WTC11 (cell line): ENCODE measurements around the gene DNM3. TPM values are rescaled to one million over a fixed set of nuclear protein-coding genes. Genes with fewer than 3 reads are reported as not detected.

Experiments
- ATAC-seq: fragments of 200-7000 bp; cut with Tn5 transposase; 2 replicates; pipeline ENCODE4 v1.10.0; 2021; ENCODE audit warnings: mild to moderate bottlenecking, moderate library complexity
- CTCF ChIA-PET: fragments of 300-600 bp; sonication (Branson Sonifier 250); formaldehyde crosslinking; loops from one replicate; lab custom pipeline; 2021; ENCODE audit warnings: antibody characterized with exemption; lab: Charles Lee
- POLR2A ChIA-PET: fragments of 350-600 bp; sonication (Branson Sonifier 250); formaldehyde crosslinking; loops from one replicate; lab custom pipeline; 2021; ENCODE audit warnings: antibody characterized with exemption; lab: Charles Lee
- DNase-seq: peaks from one replicate; pipeline ENCODE4 v3.0.0; 2021; ENCODE audit warnings: low spot score
- H3K27ac Mint-ChIP-seq: 2 replicates; pipeline ENCODE4 v1.8.0; 2021; ENCODE audit warnings: mixed read lengths
- H3K27me3 Mint-ChIP-seq: 2 replicates; pipeline ENCODE4 v1.8.0; 2021; ENCODE audit warnings: low read depth, mild to moderate bottlenecking, moderate library complexity, mixed read lengths
- H3K36me3 Mint-ChIP-seq: 2 replicates; pipeline ENCODE4 v1.8.0; 2021; ENCODE audit warnings: mixed read lengths
- H3K4me1 Mint-ChIP-seq: 2 replicates; pipeline ENCODE4 v1.8.0; 2022; ENCODE audit warnings: mixed read lengths
- H3K4me3 Mint-ChIP-seq: 2 replicates; pipeline ENCODE4 v1.8.0; 2021; ENCODE audit warnings: mild to moderate bottlenecking, moderate library complexity, mixed read lengths
- H3K9me3 Mint-ChIP-seq: 2 replicates; pipeline ENCODE4 v1.8.0; 2021; ENCODE audit warnings: mixed read lengths
- CREM ChIP-seq: sonication (generic); formaldehyde crosslinking; IDR thresholded peaks from 2 replicates; pipeline ENCODE4 v1.8.1; 2022; ENCODE audit warnings: mild to moderate bottlenecking, missing genetic modification reagents, moderate library complexity
- ELF4 ChIP-seq: sonication (generic); formaldehyde crosslinking; IDR thresholded peaks from 2 replicates; pipeline ENCODE4 v1.8.1; 2022; ENCODE audit warnings: low read depth, mild to moderate bottlenecking, moderate library complexity, missing genetic modification reagents
- EMX1 ChIP-seq: fragments of 250-450 bp; sonication (Bioruptor Pico); IDR thresholded peaks from 2 replicates; pipeline ENCODE4 v1.8.0; 2021; ENCODE audit warnings: mild to moderate bottlenecking
- ESRRA ChIP-seq: sonication (generic); formaldehyde crosslinking; IDR thresholded peaks from 2 replicates; pipeline ENCODE4 v1.8.1; 2022; ENCODE audit warnings: mild to moderate bottlenecking, missing genetic modification reagents, borderline replicate concordance
- ETV6 ChIP-seq: sonication (generic); formaldehyde crosslinking; IDR thresholded peaks from 2 replicates; pipeline ENCODE4 v1.8.1; 2022; ENCODE audit warnings: mild to moderate bottlenecking, missing genetic modification reagents
- FOXK1 ChIP-seq: sonication (generic); formaldehyde crosslinking; IDR thresholded peaks from 2 replicates; pipeline ENCODE4 v1.8.0; 2022; ENCODE audit warnings: mild to moderate bottlenecking, moderate library complexity, missing genetic modification reagents
- JUN ChIP-seq: sonication (generic); formaldehyde crosslinking; IDR thresholded peaks from 2 replicates; pipeline ENCODE4 v1.8.0; 2023; ENCODE audit warnings: mild to moderate bottlenecking, missing genetic modification reagents
- KAT7 ChIP-seq: sonication (generic); formaldehyde crosslinking; IDR thresholded peaks from 2 replicates; pipeline ENCODE4 v1.8.1; 2023; ENCODE audit warnings: missing genetic modification reagents, mild to moderate bottlenecking, borderline replicate concordance
- NR3C1 ChIP-seq: sonication (generic); formaldehyde crosslinking; conservative IDR thresholded peaks from 2 replicates; pipeline ENCODE4 v1.8.1; 2023; ENCODE audit warnings: low read depth, mild to moderate bottlenecking, missing genetic modification reagents
- RORB ChIP-seq: fragments of 250-450 bp; sonication (Bioruptor Pico); IDR thresholded peaks from 2 replicates; pipeline ENCODE4 v1.9.0; 2021; ENCODE audit warnings: mild to moderate bottlenecking
- SOX15 ChIP-seq: fragments of 250-450 bp; sonication (Bioruptor Pico); IDR thresholded peaks from 2 replicates; pipeline ENCODE4 v1.9.0; 2021; ENCODE audit warnings: mild to moderate bottlenecking
- SP1 ChIP-seq: sonication (generic); formaldehyde crosslinking; conservative IDR thresholded peaks from 2 replicates; pipeline ENCODE4 v1.8.1; 2022; ENCODE audit warnings: missing genetic modification reagents
- TEAD1 ChIP-seq: sonication (generic); formaldehyde crosslinking; IDR thresholded peaks from 2 replicates; pipeline ENCODE4 v1.8.0; 2022; ENCODE audit warnings: mild to moderate bottlenecking, missing genetic modification reagents
- TP53 ChIP-seq: sonication (generic); formaldehyde crosslinking; IDR thresholded peaks from 2 replicates; pipeline ENCODE4 v1.8.1; 2023; ENCODE audit warnings: mild to moderate bottlenecking, missing genetic modification reagents
- ZNF138 ChIP-seq: sonication (generic); formaldehyde crosslinking; conservative IDR thresholded peaks from 2 replicates; pipeline ENCODE4 v1.8.1; 2022; ENCODE audit warnings: mild to moderate bottlenecking, moderate library complexity, missing genetic modification reagents
- ZNF416 ChIP-seq: fragments of 250-450 bp; sonication (Bioruptor Pico); IDR thresholded peaks from 2 replicates; pipeline ENCODE4 v1.9.0; 2021; ENCODE audit warnings: mild to moderate bottlenecking, inconsistent platforms
- total RNA-seq: library from RNA; stranded (reverse); gene quantifications from 3 replicates; pipeline ENCODE4 v1.2.3, GENCODE V29; 2021
- TF ChIP-seq, protein P1 (sequence below): sonication (generic); formaldehyde crosslinking; IDR thresholded peaks from 2 replicates; pipeline ENCODE4 v1.8.1; 2022; ENCODE audit warnings: low read depth, missing genetic modification reagents, borderline replicate concordance
- TF ChIP-seq, protein P2 (sequence below): sonication (generic); formaldehyde crosslinking; conservative IDR thresholded peaks from 2 replicates; pipeline ENCODE4 v1.8.1; 2022; ENCODE audit warnings: mild to moderate bottlenecking, missing genetic modification reagents
- TF ChIP-seq, protein P3 (sequence below): sonication (generic); formaldehyde crosslinking; IDR thresholded peaks from 2 replicates; pipeline ENCODE4 v1.8.1; 2022; ENCODE audit warnings: mild to moderate bottlenecking, missing genetic modification reagents, moderate library complexity, borderline replicate concordance
- TF ChIP-seq, protein P4 (sequence below): sonication (generic); formaldehyde crosslinking; IDR thresholded peaks from 2 replicates; pipeline ENCODE4 v1.8.0; 2022; ENCODE audit warnings: mild to moderate bottlenecking, missing genetic modification reagents
- TF ChIP-seq, protein P5 (sequence below): fragments of 250-450 bp; sonication (Bioruptor Pico); conservative IDR thresholded peaks from 2 replicates; pipeline ENCODE4 v1.9.0; 2021; ENCODE audit warnings: mild to moderate bottlenecking
- TF ChIP-seq, protein P6 (sequence below): fragments of 250-450 bp; sonication (Bioruptor Pico); IDR thresholded peaks from 2 replicates; pipeline ENCODE4 v1.9.0; 2021; ENCODE audit warnings: mild to moderate bottlenecking
- TF ChIP-seq, protein P7 (sequence below): sonication (generic); formaldehyde crosslinking; IDR thresholded peaks from 2 replicates; pipeline ENCODE4 v1.8.1; 2023; ENCODE audit warnings: mild to moderate bottlenecking, missing genetic modification reagents, moderate library complexity

Gene DNM3
- total RNA-seq, 1 experiment from 2014 or later = 1.9 TPM

DNA sequence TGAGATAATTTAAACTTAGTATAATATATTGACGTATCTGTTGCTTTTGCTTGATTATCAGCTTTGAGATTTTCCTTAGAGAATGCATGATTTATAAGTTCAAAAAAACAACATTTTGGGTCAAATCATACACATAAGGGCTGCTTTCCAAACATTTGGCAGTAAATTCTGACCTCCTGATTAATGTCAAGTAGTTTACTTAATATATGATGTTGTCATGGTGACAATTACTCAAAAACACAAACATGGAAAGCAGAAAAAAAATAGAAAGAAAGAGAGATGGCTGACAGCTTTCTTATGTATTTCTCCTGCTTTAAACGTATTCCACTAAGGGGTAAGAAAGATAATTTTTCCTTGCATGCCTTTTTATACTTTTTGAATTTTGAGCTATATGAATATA is 320.9 kb downstream of the DNM3 start (continued):
- TF ChIP-seq ZNF416 (CRISPR knock-in tag) = no peak
- TF ChIP-seq KAT7 (CRISPR knock-in tag) = no peak
- TF ChIP-seq, protein P1, sequence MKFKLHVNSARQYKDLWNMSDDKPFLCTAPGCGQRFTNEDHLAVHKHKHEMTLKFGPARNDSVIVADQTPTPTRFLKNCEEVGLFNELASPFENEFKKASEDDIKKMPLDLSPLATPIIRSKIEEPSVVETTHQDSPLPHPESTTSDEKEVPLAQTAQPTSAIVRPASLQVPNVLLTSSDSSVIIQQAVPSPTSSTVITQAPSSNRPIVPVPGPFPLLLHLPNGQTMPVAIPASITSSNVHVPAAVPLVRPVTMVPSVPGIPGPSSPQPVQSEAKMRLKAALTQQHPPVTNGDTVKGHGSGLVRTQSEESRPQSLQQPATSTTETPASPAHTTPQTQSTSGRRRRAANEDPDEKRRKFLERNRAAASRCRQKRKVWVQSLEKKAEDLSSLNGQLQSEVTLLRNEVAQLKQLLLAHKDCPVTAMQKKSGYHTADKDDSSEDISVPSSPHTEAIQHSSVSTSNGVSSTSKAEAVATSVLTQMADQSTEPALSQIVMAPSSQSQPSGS (CRISPR knock-in tag) = no peak
- TF ChIP-seq, protein P2, sequence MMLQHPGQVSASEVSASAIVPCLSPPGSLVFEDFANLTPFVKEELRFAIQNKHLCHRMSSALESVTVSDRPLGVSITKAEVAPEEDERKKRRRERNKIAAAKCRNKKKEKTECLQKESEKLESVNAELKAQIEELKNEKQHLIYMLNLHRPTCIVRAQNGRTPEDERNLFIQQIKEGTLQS (CRISPR knock-in tag) = no peak
- no peak for TF ChIP-seq FOXK1 (CRISPR knock-in tag)
- TF ChIP-seq, protein P3, sequence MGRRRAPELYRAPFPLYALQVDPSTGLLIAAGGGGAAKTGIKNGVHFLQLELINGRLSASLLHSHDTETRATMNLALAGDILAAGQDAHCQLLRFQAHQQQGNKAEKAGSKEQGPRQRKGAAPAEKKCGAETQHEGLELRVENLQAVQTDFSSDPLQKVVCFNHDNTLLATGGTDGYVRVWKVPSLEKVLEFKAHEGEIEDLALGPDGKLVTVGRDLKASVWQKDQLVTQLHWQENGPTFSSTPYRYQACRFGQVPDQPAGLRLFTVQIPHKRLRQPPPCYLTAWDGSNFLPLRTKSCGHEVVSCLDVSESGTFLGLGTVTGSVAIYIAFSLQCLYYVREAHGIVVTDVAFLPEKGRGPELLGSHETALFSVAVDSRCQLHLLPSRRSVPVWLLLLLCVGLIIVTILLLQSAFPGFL (CRISPR knock-in tag) = no peak

DNA sequence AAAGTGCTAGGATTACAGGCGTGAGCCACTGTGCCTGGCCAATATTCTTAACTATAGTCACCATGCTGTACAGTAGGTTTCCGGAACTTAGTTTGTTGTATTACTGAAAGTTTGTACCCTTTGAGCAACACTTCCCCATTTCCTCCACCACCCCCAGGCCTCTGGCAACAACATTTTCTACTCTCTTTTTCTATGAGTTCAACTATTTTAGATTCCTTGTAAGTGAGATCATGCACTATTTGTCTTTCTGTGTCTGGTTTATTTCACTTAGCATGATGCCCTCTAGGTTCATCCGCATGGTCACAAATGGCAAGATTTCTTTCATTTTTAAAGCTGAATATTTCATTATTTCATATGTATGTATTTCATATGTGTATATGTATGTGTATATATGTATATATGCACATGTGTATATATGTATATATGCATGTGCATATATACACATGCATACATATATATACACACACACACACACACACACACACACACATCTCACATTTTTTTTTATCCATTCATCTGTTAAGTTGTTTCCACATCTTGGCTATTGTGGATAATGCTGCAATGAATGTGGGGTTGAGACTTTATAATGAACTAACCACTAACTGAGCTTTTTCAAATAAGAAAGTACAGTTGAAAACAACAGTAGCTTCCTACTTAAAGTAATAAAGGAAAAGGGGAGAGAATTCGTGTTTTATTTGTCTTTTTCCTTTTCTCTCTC is 322.4 kb downstream of the DNM3 start:
- Mint-ChIP-seq H3K4me1 (no peaks in the 10 kb centered on the region), H3K27ac (no peak overlapping the region), H3K4me3 (no peak overlapping the region), H3K36me3 (no peaks in the 10 kb centered on the region), H3K27me3 (no peaks in the 10 kb centered on the region), H3K9me3 (0 out of 2 replicates have a peak, but pooled peaks cover 5% of the 10 kb centered on the region)
- no peak for DNase-seq
- ChIA-PET POLR2A (interaction anchor here (0.7 kb wide), 1 partner anchor 231 kb away, joined by 3 read pairs; no protein-coding TSS in a partner anchor), CTCF (interaction anchor here (0.7 kb wide), 1 partner anchor 236 kb away, joined by 4 read pairs; no protein-coding TSS in a partner anchor)
- ATAC-seq = no peak
- TF ChIP-seq EMX1 (no peak), SP1 (CRISPR knock-in tag) (no peak), TP53 (CRISPR knock-in tag) (no peak), ETV6 (CRISPR knock-in tag) (no peak), NR3C1 (CRISPR knock-in tag) (no peak), CREM (CRISPR knock-in tag) (no peak), ESRRA (no peak)
- TF ChIP-seq, protein P4, sequence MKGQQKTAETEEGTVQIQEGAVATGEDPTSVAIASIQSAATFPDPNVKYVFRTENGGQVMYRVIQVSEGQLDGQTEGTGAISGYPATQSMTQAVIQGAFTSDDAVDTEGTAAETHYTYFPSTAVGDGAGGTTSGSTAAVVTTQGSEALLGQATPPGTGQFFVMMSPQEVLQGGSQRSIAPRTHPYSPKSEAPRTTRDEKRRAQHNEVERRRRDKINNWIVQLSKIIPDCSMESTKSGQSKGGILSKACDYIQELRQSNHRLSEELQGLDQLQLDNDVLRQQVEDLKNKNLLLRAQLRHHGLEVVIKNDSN (CRISPR knock-in tag) = no peak

DNA sequence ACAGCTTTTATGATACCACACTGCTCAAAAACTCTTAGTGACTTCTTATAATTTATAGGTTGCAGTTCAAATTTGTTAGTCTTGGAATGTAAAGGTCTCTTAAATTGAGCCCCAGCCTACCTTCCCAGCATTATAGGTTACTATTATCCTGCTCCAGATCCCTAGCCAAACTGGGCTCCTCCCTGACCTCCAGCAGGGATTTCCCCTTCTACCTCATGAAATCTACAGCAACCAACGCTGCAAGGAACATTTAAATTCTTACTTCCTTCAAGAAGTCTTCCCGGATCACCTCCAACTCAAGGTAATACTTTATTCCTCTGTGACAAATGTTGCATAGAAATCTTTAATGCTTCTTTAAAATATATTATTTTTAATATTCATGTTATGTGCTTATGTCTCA is 324.1 kb downstream of the DNM3 start:
- ATAC-seq (no peak), DNase-seq (no peak)
- Mint-ChIP-seq H3K9me3 (0 out of 2 replicates have a peak, but pooled peaks cover 5% of the 10 kb centered on the region), H3K36me3 (no peaks in the 10 kb centered on the region), H3K4me3 (no peak overlapping the region), H3K4me1 (no peaks in the 10 kb centered on the region), H3K27ac (no peak overlapping the region), H3K27me3 (no peaks in the 10 kb centered on the region)
- POLR2A ChIA-PET = no interaction called here
- CTCF ChIA-PET = no interaction called here
- TF ChIP-seq SOX15 (no peak), TEAD1 (CRISPR knock-in tag) (no peak), ELF4 (CRISPR knock-in tag) (no peak), FOXK1 (CRISPR knock-in tag) (no peak), ZNF138 (CRISPR knock-in tag) (no peak), JUN (CRISPR knock-in tag) (no peak), RORB (no peak)
- TF ChIP-seq, protein P1 (CRISPR knock-in tag) = no peak
- TF ChIP-seq, protein P5, sequence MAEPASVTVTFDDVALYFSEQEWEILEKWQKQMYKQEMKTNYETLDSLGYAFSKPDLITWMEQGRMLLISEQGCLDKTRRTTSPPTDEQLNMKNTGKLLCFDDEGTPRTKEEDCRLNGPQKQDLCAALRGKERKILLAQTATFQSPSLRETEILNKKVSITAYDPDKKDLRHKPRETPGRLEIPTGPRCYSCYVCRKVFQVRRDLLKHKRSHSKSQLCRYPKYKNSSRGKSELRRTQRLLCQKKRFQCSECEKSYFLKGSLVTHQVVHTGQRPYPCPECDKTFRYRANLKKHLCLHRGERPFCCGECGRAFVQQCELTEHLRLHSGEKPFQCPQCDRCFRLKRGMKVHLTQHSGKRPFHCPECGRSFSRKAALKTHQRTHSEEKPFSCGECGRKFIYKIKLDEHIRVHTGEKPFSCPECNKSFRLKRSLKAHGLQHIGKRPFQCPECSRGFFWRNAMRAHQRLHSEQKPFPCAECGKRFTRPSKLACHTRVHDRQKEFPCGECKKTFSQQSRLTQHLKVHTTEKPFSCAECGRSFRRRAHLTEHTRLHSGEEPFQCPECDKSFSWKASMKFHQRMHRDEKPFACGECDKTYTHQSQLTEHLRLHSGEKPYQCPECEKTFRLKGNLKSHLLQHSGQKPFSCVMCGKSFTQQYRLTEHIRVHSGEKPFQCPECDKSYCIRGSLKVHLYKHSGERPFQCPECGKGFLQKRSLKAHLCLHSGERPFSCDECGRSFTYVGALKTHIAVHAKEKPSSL (CRISPR knock-in tag) = no peak
- TF ChIP-seq, protein P6, sequence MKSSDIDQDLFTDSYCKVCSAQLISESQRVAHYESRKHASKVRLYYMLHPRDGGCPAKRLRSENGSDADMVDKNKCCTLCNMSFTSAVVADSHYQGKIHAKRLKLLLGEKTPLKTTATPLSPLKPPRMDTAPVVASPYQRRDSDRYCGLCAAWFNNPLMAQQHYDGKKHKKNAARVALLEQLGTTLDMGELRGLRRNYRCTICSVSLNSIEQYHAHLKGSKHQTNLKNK = no peak
- TF ChIP-seq, protein P7, sequence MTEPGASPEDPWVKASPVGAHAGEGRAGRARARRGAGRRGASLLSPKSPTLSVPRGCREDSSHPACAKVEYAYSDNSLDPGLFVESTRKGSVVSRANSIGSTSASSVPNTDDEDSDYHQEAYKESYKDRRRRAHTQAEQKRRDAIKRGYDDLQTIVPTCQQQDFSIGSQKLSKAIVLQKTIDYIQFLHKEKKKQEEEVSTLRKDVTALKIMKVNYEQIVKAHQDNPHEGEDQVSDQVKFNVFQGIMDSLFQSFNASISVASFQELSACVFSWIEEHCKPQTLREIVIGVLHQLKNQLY = no peak
